SK-N-DZ (cell line): ENCODE data around the gene INCA1.
A peak's percentile ranks its signal among the peaks of the same experiment; 100 is the strongest.

Source experiments
- DNase-seq: peaks from one replicate; pipeline ENCODE4 v3.0.0-alpha.2; 2015; ENCODE audit warnings: low spot score

INCA1 gene

DNA sequence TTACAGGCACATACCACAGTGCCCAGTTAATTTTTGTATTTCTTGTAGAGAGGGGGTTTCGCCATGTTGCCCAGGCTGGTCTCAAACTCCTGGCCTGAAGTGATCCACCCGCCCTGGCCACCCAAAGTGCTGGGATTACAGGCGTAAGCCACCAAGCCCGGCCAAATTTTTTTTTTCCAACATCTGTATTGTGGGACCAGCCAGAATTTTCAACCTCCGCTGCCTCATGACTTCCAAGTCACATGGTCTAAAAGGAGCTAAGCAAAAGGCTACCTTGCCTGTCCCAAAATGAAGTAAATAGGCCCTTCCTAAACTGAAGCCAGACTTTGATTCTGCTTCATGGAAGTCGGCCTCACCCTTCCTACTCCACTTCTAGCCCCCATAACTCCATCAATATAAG, 25.5 kb downstream of the INCA1 start:
- DNase-seq, result no peak

DNA sequence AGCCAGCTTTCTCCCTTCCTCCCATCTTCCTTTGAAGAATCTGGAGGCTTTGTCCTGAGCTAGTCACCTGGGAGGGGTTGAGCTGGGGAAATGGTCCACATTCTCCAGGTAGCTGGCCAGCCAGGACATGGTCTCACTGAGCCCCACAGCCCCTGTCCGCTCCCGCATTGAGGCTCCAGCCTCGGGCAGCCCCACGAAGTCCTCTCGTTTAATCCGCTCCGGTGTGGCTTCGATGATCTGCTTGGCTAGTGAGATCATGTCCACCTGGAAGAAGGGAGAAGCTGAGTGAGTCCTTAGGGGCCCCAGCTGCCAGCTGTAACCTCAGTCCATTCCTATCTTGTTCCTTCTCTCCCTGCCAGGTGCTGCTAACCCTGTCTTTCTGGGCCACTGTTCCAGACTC, 27.0 kb downstream of the INCA1 start:
- no peak for DNase-seq

DNA sequence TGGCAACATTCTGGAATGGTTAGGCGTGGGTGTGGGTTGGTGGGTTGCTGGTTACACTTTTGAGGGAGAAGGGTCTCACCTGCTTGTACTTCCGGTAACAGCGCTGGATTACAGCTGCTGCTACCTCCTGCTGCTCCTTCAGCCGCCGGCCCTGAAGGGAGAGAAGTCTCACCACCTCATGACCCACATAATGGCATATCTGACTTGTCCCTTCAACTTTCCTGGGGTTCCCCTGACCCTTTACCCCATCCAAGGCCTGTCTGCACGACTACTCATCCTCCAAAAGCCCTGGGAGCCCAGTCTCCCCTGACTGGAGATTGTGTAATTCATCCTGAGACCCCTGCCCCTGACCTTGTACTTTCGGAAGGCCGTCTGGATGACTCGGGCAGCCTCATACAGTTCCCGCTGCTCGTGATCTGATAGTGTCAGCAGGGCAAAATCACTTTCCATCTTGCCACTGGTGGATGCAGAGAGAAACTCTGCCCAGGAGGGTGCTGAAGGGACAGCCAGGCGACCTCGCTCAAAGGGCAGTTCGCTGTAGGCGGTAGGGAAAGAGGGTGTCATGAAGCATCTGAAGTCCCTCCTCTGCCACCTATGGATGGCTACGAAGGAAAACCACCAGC, 27.7 kb downstream of the INCA1 start:
- no peak for DNase-seq

DNA sequence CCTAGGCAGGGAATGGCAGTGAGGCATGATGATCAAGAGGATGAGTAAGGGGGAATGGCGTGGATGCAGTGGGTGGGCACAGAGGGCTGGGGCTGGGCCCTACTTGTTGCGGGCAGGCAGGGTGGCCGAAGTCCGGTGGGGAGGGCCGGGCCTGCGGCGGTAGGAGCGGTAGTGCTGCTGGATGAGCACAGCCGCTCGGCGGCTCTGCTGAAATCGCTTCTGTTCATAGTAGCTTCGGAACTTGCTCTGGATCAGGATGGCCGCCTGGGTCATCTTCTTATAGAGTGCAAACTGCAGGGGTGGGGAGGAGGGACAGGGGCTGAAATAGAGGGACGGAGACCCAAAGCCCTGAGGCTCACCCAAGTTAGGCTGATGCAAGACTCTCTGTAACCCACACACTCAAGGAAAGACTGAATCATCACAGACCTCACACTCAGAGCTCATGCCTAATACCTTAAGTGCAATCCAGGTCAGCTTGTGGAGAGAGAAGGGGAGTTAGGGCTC, 28.2 kb downstream of the INCA1 start:
- DNase-seq, result no peak

DNA sequence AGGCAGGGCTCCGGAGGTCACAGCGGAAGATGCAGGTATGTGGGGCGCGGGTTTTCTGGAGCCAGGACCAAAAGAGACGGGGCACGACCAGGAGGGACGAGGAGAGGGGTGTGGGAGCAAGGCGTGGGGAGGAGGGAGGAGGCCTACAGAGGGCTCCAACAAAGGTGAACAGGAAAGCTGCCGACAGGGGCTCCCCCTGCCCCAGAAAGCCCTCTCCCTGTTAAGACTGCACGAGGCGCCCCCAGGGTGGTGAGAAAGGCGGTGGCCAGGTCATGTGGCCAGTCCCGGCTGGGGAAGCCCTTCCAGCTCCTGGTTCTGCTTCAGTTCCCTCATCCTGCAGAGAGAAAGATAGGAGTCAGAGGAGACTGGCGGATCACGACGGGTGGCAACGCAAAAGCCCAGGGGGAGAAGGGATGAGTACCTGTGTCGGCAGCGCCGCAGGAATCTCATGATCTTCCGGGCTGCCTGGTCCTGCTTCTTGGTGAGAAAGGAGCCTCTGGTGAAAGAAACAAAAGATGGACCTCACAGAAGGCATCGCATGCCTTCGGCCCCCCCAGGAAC, 28.8 kb downstream of the INCA1 start:
- no peak for DNase-seq

DNA sequence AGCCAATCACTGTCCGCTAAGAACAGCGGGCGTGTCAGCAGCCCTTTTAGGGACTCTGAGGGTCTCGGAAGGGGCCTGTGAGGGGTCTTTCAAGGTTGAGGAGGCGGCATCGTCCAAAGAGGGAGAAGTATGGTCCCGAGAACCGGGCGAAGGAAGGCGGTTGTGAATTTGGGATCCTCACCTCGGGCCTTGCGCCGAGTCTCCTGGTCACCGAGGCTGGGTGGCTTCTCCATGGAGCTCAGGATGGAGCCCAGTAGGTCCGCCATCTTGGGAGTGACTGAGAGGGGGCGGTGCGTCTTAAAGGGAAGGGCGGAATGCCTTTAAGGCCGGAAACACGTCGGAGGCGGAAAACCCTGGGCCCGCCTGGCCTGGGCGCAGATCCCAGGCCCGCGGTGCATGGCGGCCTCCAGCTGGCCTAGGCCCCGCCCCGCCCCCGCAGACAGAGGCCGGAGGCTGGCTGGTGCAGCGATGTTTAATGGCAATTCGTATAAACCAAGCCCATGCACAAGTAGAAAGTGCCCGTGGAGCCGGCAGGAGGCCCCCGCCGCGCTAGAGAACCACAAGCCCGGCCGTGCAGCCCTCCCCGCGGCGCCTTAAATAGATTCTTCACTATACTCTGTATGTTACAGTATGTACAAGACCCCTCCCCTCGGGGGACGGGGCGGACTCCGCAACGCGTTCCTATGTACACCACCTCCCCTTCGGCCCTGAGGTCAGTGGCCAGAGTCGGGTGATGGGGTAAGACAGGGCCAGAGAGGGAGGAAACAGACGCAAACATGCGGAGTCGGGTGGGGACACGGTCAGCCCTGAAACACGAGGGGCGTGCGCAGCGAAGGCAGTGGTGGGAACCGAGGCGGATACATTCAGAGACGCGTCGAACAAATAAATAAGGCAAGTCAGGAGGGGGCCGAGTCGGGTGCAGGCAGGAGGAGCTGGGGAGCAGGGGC, 29.5 kb downstream of the INCA1 start, which contains the start of gene SPAG7:
TSS of gene SPAG7 (minus strand) at position 279 of the 947 bp plus-strand sequence. CDS start at position 266, 13 bp downstream.
- DNase-seq, result peak; percentile 98

DNA sequence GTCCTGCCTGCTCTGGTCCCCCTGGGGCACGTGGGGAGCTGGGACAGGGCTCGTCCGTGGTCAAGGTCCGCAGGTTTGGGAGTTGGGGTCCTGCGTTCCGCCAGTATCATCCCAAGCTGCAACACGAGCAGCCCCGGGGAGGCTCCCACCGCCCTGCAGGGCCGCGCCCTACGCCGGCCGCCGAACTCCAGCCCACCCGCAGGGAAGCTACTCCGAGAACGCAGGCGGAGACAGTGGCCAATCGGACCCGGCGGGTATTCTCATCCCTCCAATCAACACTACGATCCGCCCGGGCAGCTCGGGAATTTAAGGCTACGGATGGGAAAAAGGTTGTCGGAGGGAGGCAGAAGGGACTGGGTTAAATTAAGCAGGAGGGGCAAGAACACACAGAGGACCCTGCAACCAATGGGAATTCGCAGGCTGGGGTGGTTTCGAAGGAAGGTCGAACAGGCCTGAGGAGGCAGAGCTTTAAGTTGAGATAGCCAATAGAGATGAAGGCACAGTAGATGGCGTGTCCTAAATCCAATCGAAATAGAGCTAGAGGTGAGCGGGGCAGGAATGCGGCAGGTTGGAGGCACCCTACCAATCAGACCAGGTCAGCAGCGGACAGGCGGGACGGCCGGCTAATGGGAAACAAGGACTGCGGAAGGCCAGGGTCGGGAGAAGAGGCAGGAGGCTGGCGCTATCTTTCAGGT, 30.3 kb downstream of the INCA1 start:
- peak; percentile 100 for DNase-seq

DNA sequence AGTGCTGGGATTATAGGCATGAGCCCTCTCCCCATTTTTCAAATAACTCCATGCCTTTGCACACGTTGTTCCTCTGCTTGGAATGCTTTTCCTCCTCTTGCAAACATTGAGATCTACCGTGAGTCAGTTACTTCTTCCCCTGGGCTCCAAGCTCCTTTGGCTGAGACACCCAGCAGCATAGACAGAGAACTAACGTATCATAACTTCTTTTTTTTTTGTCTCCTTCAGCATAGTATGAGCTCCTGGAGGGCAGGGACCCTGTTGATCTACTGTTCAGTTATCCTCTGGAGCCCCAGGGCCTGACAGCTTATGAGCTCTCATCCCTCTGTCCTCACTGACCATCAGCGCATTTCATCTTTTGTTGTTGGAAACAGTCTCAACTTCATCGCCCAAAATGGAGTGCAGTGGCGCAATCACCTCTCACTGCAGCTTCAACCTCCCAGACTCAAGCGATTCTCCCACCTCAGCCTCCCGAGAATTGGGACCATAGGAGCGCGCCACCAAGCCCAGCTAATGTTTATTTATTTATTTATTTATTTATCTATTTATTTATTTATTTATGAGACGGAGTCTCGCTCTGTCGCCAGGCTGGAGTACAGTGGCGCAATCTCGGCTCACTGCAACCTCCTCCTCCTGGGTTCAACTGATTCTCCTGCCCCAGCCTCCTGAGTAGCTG, 31.9 kb downstream of the INCA1 start:
- DNase-seq, result no peak

DNA sequence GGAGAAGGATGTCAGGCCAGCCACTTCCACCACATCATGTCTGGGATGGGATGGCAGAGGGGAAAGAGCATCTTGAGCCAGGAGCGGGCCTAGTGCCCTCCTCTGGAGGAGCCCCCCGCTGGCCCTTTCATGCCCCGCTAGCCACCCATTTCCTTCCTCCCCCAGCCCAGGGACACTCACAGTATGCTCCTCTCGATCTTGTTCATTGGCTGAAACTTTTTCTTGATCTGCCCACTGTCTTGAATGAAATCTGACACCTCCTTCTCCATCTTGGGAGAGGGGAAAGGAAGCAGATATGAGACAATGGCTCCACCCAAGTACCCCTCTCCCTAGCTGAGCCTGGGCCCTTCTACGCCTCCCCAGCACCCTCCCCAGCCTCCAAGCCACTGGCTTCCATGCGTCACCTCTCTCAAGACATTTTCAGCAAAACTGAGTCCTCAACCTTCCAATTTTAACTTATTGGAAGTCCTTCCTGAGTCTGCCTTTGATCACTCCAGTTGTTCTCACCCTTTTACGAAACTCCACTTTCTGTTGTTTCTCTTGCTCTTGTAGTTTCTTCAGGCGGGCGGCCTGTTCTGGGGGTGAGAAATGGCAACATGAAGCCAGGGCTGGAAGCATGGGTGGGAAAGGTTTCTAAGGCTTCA, 36.9 kb downstream of the INCA1 start:
- DNase-seq, result no peak

DNA sequence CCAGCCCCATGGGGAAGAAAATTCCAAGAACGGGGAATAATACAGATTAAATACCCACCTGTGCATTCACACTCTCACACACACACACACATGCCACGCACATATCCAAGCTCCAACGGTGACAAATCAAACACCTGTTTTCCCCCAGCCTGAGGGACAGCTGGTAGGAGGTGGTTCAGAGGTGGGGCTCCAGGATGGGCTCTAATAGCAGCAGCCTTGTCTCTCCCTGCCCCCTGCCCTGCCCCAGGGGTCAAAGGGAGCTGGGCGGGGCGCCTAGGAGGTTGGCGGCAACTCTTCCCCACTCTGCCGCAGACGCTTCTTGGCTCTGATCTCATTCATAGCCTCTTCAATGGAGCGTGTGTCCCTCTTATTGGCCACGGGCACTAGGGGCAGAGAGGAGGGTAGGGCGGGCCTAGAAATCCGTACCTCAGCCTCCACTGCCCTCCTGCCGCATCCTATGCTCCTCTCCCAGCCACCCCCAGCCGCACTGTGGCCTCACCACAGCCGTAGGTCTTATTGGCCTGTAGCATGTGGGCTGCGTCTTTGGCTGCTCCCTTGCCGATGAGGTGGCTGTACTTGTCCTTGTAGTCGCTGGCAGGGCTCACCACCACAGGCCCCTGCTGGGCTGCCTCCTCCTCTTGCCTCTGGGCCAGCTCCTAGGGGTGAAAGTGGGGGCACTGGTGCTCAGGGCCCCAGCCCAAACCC, 37.9 kb downstream of the INCA1 start:
- DNase-seq, result no peak

DNA sequence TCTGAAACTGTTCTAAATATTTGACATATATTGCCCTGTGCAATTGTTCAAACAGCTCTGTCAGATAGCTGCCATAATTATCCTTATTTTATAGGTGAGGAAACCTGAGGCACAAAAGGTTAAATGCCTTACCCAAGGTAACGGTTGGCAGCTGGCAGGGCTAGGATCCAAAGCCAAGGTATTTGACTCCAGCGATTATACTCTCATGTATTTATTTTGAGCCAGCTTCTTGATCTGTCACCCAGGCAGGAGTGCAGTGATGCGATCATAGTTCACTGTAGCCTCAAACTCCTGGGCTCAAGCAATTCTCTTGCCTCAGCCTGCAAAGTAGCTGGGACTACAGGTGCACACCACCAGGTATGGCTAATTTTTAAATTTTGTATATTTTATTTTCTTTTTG, 39.2 kb downstream of the INCA1 start:
- no peak for DNase-seq

DNA sequence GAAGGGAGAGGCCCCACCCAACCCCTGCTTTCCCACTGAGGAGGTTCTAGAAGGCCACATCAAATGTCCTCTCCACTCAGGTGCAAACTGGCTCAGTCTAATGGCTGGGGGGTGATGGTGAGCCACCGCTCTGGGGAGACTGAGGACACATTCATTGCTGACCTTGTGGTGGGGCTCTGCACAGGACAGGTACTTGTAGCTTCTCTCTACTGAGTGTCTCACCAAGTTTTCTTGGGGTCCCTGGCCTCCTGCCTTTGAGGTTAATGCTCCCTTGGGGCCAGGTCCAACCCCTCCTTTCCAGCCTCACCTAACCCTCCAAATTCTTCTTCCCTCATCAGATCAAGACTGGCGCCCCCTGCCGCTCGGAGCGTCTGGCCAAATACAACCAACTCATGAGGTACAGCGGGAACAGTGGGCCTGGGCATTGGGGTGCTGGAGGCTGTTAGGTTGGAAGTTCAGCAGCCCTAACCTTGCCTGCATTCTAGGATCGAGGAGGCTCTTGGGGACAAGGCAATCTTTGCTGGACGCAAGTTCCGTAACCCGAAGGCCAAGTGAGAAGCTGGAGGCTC, 40.7 kb downstream of the INCA1 start:
- DNase-seq, result no peak

DNA sequence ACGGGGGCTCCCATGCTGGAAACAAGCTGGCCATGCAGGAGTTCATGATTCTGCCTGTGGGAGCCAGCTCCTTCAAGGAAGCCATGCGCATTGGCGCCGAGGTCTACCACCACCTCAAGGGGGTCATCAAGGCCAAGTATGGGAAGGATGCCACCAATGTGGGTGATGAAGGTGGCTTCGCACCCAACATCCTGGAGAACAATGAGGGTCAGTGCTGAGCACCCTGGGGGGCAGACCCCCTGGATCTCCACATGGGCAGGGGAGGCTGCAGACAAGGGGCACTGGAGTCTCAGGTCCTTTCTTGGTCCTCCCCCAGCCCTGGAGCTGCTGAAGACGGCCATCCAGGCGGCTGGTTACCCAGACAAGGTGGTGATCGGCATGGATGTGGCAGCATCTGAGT, 42.2 kb downstream of the INCA1 start:
- no peak for DNase-seq

DNA sequence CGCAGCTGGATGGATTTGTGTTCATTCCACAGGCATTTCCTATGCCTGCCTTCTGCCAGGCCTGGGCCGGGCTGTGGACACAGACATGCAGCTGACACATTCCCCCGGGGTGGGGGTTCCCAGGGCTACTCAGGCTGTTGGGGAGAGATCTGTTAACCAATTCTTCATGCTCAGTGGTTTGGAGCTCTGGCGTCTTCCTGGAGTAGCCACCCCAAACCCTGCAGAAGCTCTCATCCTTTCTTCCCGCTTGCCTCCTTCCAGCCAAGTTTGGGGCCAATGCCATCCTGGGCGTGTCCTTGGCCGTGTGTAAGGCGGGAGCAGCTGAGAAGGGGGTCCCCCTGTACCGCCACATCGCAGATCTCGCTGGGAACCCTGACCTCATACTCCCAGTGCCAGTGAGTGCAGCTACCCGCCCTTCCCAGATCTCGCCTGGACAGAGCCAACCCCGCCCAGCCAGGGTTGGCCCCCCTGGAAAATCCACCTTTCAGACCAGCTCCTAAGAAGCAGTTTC, 43.8 kb downstream of the INCA1 start:
- no peak for DNase-seq

DNA sequence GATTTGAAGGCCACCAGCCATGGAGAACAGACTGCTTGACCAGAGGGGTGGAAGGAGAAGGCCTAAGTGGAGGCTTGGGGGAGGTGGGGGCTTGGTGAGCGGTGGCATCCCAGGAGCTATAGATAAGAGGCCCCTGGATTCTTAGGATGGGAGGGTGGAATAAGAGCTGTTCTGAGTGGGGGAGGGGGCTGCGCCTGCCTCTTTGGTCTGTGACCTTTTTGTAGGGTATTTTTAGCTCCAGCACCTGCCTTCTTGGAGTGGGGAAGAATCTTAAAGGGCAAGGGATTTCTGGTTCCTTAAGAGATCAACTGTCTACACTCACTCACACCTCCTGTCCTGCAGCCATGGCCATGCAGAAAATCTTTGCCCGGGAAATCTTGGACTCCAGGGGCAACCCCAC, 45.8 kb downstream of the INCA1 start:
- peak; percentile 53 for DNase-seq

DNA sequence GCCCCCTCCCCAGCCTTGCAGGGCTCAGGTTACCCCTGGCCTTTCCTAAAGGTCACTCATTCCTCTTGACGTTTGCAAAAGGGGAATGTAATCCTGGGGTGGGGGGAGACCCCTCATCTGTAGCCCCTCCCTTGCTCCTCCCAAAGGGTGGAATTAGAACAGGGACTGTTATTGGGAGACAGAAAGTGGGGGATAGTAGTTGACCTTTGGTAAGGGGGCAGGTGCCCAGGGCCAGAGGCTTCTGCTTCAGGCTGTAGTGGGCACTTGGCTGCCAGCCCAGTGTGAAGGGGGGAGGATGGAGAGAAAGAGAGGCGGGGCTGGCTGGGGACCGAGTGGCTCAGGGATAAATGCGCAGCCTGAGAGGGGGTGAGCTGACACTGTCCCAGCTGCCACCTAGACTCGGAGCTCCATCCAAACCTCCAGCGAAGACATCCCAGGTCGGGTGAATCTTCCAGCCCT, 46.5 kb downstream of the INCA1 start, which contains the start of gene ENO3:
TSS of gene ENO3 (plus strand) at position 374 of the 459 bp plus-strand sequence. CDS start 711 bp downstream, outside the sequence.
- DNase-seq, result peak; percentile 75

DNA sequence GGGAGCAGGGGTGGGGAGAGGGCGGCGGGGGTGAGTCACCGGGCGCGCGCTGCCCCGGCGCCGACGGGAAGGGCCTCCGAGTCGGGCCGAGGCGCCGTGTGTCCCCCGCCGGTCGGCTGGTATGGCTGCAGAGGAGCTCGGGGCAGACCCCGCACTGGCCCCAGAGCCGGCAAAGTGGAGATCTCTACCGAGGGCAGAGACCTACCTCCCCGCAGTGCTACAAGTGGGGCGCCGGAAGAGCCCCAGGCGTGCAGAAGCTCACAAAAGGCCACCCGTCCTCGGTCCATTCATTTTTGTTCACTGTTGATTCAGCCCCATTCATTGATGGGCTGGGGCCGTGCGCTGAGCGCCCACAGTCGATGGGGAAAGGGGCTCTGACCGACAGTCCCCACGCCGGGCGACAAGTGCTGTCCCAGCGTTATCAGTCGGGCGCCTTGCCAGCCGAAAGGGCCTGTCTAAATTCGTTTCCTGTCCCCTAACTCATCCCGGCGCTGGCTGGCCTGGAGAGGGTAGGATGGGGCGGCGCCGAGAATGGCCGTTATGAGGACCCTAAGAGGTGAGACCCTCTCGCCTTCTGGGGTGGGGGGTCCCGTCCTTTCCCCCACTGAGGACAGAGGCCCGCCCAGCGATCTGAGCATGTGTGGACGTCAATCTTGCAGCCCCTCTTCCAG, 47.1 kb downstream of the INCA1 start:
- DNase-seq, result peak; percentile 70

DNA sequence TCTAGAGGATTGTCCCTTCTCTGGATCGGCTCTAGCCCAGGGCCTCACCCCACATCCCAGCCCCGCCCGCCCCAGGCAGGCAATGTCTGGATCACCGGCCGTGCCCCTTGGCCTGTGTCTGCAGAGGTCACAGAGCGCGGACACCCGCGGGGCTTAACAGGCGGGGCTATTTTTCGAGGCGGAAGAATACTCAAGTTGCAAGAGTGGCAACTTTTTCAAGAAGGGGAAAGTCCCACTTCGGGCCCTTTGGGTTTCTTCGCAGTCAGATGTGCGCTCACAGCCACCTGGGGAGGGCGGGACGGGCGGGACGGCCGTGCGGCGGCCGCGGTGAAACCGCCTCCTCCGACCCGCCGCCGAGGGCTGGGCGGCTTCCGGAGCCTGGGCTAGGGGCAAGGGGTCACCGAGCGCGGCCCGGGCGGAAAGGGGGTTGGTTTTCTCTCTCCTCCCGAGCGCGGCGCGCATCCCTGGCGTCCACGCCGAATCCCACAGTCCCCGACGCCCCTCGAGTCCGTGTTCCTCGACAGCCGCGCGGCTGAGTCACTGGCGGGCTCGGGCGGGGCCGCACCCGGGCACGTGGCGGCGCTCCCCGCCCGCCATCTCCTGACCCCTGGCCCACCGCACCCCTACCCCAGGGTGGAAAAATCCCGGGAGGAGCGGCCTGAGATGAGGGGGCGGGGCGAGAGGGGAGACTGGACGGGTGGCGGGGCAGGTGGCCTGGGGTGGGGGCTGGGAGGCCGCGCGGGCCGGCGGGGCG, 47.8 kb downstream of the INCA1 start:
- DNase-seq, result peak; percentile 77
